ENCODE measurements around the gene MARCHF10. TPM values are rescaled to one million over a fixed set of nuclear protein-coding genes. Genes with fewer than 3 reads are reported as not detected.
A peak's percentile ranks its signal among the peaks of the same experiment; 100 is the strongest.

MARCHF10 gene
- total and polyA plus RNA-seq, 9 of the 15 experiments (the other 6 are each of a cell fraction or from before 2014, with no cell fraction given), result not detected

DNA sequence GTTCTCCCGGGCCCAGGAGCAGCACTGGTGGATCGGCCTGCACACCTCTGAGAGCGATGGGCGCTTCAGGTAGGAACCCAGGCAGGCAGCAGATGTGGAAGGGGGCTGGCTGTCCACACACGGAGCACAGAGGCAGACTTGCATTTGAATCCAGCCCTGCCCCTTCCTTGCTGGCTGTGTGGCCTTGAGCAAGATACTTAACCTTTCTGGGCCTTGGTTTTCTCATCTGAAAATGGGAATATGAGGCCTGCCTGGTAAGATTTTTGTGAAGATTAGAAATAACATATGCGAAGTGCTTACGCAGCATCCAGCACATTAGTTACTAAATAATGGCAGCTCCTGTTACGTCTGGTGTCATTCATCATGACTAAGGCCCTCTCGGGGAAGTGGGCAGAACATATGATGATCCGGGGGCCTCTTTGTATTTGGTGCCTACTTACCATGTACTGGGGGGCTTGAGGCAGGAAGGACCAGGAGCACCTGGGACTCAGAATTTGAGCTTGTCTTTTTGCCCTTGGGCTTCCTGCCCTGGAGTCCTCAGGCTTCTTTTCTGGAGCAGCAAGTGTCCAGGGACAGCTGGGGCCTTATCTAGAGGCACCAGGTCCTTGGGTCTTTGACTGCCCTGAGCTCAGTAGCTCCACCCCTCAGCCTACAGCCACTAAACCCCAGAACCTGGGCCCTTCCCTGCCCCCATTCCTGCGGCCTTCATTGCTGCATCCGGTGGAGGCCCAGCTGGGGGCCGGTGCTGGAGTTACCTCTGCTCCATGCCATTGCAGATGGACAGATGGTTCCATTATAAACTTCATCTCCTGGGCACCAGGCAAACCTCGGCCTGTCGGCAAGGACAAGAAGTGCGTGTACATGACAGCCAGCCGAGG is 126.8 kb downstream of the MARCHF10 start:
- H3K4me1 ChIP-seq (replicated peaks in 1 of 2; ENCODE audit: control insufficient read depth in 2 of 2, insufficient read depth in 2 of 2, low read length in 2 of 2), result peaks cover 16 to 44% of the 10 kb centered on the region in 2 experiments
- peak overlapping the region; percentile 87 for H2AFZ ChIP-seq (ENCODE audit: low read depth, low read length)
- peak overlapping the region; percentile 47 for H3K4me3 ChIP-seq
- H3K27ac ChIP-seq (ENCODE audit: extremely low read depth, low read depth, low read length), result peak overlapping the region; percentile 87
- H3K36me3 ChIP-seq (ENCODE audit: control insufficient read depth, insufficient read depth, low read length), result no peaks in the 10 kb centered on the region; the same call in 2 of the 3 replicates
- H3K9me1 ChIP-seq (ENCODE audit: control insufficient read depth, insufficient read depth, low read length), result no peaks in the 10 kb centered on the region
- peak overlapping the region; percentile 96 for H3K4me2 ChIP-seq (ENCODE audit: insufficient read depth, low read length)
- DNase-seq (ENCODE audit: extremely low read depth in 1 of 4, low spot score in 3 of 4) (peak; percentile 94 to 97 (median 96)), ATAC-seq (peak; percentile 97), FAIRE-seq (peak; percentile 99)
- CTCF ChIA-PET (ENCODE audit: low intra/inter-chr PET ratio), result no interaction called here
- in situ Hi-C loops (cut with MboI), result loop anchor here (25.0 kb wide), 1 partner anchor 731 kb away; no protein-coding TSS in a partner anchor
- BruUV-seq (replicated peaks), result no TSS peak
- no peaks in the 10 kb centered on the region for H4K20me1 ChIP-seq (replicated peaks; ENCODE audit: control insufficient read depth, insufficient read depth, low read length)
- intact Hi-C loops (cut with micrococcal nuclease), result no loop called here
- H3K27me3 ChIP-seq (ENCODE audit: control insufficient read depth in 2 of 2, insufficient read depth in 2 of 2, low read length in 2 of 2), result no peaks in the 10 kb centered on the region
- POLR2A ChIA-PET, result interaction anchor here (0.6 to 1.7 kb wide), 7 partner anchors 9 to 750 kb away, joined by 3 to 8 read pairs (median 4); no protein-coding TSS in a partner anchor
- peaks cover 9% of the 10 kb centered on the region; the same call in 2 of the 3 replicates for H3K79me2 ChIP-seq (ENCODE audit: control insufficient read depth, insufficient read depth, low read length)
- peak overlapping the region; percentile 70 to 91 for H3K9ac ChIP-seq (ENCODE audit: insufficient read depth in 1 of 2, low read depth in 2 of 2, low read length in 2 of 2)
- H3K9me3 ChIP-seq (replicated peaks; ENCODE audit: control insufficient read depth, insufficient read depth, low read depth, low read length), result no peaks in the 10 kb centered on the region
- WGBS (ENCODE audit: insufficient coverage, low coverage, missing lambda C conversion rate), result 16% methylated on average over 15 of the region's 17 CpGs
- TF ChIP-seq PHB2 (IDR thresholded peaks at IDR 0.05; ENCODE audit: low read depth) (no peak), TRIM24 (IDR thresholded peaks at IDR 0.05) (peak; percentile 79 to 89; a peak in 3 of 4 replicates), ZBTB7A (IDR thresholded peaks at IDR 0.05; ENCODE audit: borderline replicate concordance, control insufficient read depth, low read depth, low read length) (peak; percentile 64; the same call in 1 of the 2 replicates), ZNF76 (CRISPR knock-in tag; IDR thresholded peaks at IDR 0.05; ENCODE audit: borderline replicate concordance) (no peak), ZZZ3 (IDR thresholded peaks at IDR 0.05) (no peak), TCFL5 (CRISPR knock-in tag; conservative IDR thresholded peaks at IDR 0.05) (no peak), STAT5A (IDR thresholded peaks at IDR 0.05; ENCODE audit: borderline replicate concordance, low read length) (peak; percentile 83), CXXC5 (CRISPR knock-in tag; IDR thresholded peaks at IDR 0.05) (peak; percentile 63), MEIS2 (IDR thresholded peaks at IDR 0.05; ENCODE audit: partially characterized antibody) (peak; percentile 70), TCF7 (IDR thresholded peaks at IDR 0.05; ENCODE audit: borderline replicate concordance) (no peak), NFYB (IDR thresholded peaks at IDR 0.05; ENCODE audit: extremely low read depth, insufficient read length) (no peak), MTA3 (IDR thresholded peaks at IDR 0.05; ENCODE audit: borderline replicate concordance) (peak; percentile 18; the same call in 1 of the 2 replicates), RBM25 (IDR thresholded peaks at IDR 0.05; ENCODE audit: low read depth, low read length, severe bottlenecking) (peak; percentile 30), RAD21 (CRISPR knock-in tag; conservative IDR thresholded peaks at IDR 0.05 in 1 of 2, IDR thresholded peaks at IDR 0.05 in 1 of 2) (peak in 1 of 2 experiments; percentile 26; a peak in 1 of 4 replicates), SIN3B (IDR thresholded peaks at IDR 0.05; ENCODE audit: low read depth) (no peak)
- TF ChIP-seq, protein P1, sequence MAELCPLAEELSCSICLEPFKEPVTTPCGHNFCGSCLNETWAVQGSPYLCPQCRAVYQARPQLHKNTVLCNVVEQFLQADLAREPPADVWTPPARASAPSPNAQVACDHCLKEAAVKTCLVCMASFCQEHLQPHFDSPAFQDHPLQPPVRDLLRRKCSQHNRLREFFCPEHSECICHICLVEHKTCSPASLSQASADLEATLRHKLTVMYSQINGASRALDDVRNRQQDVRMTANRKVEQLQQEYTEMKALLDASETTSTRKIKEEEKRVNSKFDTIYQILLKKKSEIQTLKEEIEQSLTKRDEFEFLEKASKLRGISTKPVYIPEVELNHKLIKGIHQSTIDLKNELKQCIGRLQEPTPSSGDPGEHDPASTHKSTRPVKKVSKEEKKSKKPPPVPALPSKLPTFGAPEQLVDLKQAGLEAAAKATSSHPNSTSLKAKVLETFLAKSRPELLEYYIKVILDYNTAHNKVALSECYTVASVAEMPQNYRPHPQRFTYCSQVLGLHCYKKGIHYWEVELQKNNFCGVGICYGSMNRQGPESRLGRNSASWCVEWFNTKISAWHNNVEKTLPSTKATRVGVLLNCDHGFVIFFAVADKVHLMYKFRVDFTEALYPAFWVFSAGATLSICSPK (IDR thresholded peaks at IDR 0.05; ENCODE audit: borderline replicate concordance), result no peak
- TF ChIP-seq, protein P2, sequence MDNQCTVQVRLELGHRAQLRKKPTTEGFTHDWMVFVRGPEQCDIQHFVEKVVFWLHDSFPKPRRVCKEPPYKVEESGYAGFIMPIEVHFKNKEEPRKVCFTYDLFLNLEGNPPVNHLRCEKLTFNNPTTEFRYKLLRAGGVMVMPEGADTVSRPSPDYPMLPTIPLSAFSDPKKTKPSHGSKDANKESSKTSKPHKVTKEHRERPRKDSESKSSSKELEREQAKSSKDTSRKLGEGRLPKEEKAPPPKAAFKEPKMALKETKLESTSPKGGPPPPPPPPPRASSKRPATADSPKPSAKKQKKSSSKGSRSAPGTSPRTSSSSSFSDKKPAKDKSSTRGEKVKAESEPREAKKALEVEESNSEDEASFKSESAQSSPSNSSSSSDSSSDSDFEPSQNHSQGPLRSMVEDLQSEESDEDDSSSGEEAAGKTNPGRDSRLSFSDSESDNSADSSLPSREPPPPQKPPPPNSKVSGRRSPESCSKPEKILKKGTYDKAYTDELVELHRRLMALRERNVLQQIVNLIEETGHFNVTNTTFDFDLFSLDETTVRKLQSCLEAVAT (IDR thresholded peaks at IDR 0.05), result peak in 1 of 2 experiments; percentile 31; a peak in 1 of 4 replicates
- TF ChIP-seq, protein P3, sequence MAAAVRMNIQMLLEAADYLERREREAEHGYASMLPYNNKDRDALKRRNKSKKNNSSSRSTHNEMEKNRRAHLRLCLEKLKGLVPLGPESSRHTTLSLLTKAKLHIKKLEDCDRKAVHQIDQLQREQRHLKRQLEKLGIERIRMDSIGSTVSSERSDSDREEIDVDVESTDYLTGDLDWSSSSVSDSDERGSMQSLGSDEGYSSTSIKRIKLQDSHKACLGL (CRISPR knock-in tag; IDR thresholded peaks at IDR 0.05; ENCODE audit: borderline replicate concordance, poor library complexity, severe bottlenecking), result no peak

All from K562 (cell line).